ENCODE measurements around the gene PRICKLE2.

Gene PRICKLE2

DNA sequence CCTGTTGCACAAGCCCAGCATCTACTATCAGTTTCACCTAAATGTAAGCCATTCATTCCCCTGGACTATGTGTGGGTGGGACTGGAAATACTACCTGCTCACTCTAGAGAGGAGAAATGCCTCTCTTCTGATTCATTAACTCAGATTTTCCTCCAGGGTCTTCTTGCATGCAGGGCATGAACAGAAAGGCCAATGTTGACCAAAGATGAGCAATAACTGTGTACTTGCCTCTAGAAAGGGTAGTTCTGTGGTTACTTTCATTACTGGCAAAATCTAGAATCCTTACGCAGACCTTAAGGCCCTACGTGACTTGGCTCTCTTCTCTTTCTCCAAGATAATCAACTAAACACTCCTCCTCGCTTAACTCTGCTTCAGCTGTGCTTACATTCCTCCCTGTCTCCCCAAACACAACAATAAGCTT lies 120.6 kb downstream of the PRICKLE2 start:
- Histone ChIP-seq H3K4me3 (no peak overlapping the region), H3K27me3 (no peaks in the 10 kb centered on the region), H3K27ac (no peak overlapping the region), H3K9me3 (replicated peaks in 1 of 11) (no peaks in the 10 kb centered on the region), H4K20me1 (no peaks in the 10 kb centered on the region; a peak in 1 of 22 replicates), H3K4me2 (no peak overlapping the region), H3K36me3 (no peaks in the 10 kb centered on the region), H3K4me1 (peaks cover 0 to 6% (median 0%) of the 10 kb centered on the region in 10 experiments; a peak in 3 of 20 replicates), H3K9ac (no peak overlapping the region)
- TF ChIP-seq Cebpa-rat (IDR thresholded peaks at IDR 0.05) = no peak

DNA sequence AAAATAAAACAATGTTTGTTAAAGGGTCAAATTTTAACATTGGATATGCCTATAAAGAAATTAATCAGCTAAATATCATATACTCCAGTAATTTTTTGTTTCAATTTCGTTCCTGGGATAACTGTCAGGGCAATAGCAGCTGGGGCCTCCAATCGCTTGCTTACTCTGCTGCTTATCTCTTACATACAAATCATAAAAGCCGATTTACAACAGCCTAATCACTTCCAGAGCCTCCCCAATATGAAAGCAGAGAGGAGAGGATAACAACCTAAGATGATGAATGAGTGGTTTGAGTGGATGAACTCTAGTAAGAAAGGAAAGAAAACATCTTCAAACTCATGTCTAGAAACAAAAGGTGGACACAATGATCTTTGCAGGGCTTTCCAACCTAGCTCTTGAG lies 121.3 kb downstream of the PRICKLE2 start:
- Histone ChIP-seq H3K27me3 (no peaks in the 10 kb centered on the region), H3K27ac (no peak overlapping the region), H4K20me1 (no peaks in the 10 kb centered on the region; a peak in 1 of 22 replicates), H3K9me3 (replicated peaks in 1 of 11) (0 out of 22 replicates have a peak, but pooled peaks cover 0 to 4% (median 0%) of the 10 kb centered on the region in 11 experiments), H3K36me3 (peaks cover 0 to 6% (median 0%) of the 10 kb centered on the region in 11 experiments; a peak in 2 of 22 replicates), H3K9ac (no peak overlapping the region), H3K4me1 (peaks cover 0 to 7% (median 0%) of the 10 kb centered on the region in 10 experiments; a peak in 3 of 20 replicates), H3K4me3 (no peak overlapping the region), H3K4me2 (no peak overlapping the region)
- no peak for TF ChIP-seq Cebpa-rat (IDR thresholded peaks at IDR 0.05)

- TF ChIP-seq Cebpa-rat (IDR thresholded peaks at IDR 0.05) = 0 out of 22 replicates have a peak, but pooled peaks of 2 of the 11 experiments have one; percentile 16
- Histone ChIP-seq H3K4me1 (peaks cover 0 to 7% (median 0%) of the 10 kb centered on the region in 10 experiments; a peak in 3 of 20 replicates), H3K27ac (no peak overlapping the region)
These were observed 122.1 kb downstream of the PRICKLE2 start for GRCh38 chr3:64103131-64103530.

GRCh38 chr3:64102147-64102546 lies 123.1 kb downstream of the PRICKLE2 start:
- Histone ChIP-seq H3K27ac (no peak overlapping the region), H4K20me1 (no peaks in the 10 kb centered on the region; a peak in 1 of 22 replicates), H3K4me3 (no peak overlapping the region), H3K9me3 (replicated peaks in 1 of 11) (0 out of 22 replicates have a peak, but pooled peaks cover 0 to 5% (median 0%) of the 10 kb centered on the region in 11 experiments), H3K9ac (no peak overlapping the region), H3K4me2 (no peak overlapping the region), H3K36me3 (peaks cover 0 to 11% (median 0%) of the 10 kb centered on the region in 11 experiments; a peak in 2 of 22 replicates), H3K4me1 (peaks cover 0 to 7% (median 0%) of the 10 kb centered on the region in 10 experiments; a peak in 3 of 20 replicates), H3K27me3 (no peaks in the 10 kb centered on the region)
- TF ChIP-seq Cebpa-rat (IDR thresholded peaks at IDR 0.05) = no peak

More at GRCh38 chr3:64103131-64103530, 122.1 kb downstream of the PRICKLE2 start:
- H3K9me3 ChIP-seq (replicated peaks in 1 of 11) = 0 out of 22 replicates have a peak, but pooled peaks cover 0 to 5% (median 0%) of the 10 kb centered on the region in 11 experiments
- peaks cover 0 to 11% (median 0%) of the 10 kb centered on the region in 11 experiments; a peak in 2 of 22 replicates for H3K36me3 ChIP-seq
- H3K4me2 ChIP-seq = no peak overlapping the region
- H4K20me1 ChIP-seq = no peaks in the 10 kb centered on the region; a peak in 1 of 22 replicates
- H3K27me3 ChIP-seq = no peaks in the 10 kb centered on the region
- no peak overlapping the region for H3K9ac ChIP-seq
- H3K4me3 ChIP-seq = no peak overlapping the region

GRCh38 chr3:64099316-64099715 lies 126.0 kb downstream of the PRICKLE2 start:
- TF ChIP-seq Cebpa-rat (IDR thresholded peaks at IDR 0.05) = no peak
- peaks cover 0 to 16% (median 3%) of the 10 kb centered on the region in 10 experiments; a peak in 9 of 20 replicates for H3K4me1 ChIP-seq

DNA sequence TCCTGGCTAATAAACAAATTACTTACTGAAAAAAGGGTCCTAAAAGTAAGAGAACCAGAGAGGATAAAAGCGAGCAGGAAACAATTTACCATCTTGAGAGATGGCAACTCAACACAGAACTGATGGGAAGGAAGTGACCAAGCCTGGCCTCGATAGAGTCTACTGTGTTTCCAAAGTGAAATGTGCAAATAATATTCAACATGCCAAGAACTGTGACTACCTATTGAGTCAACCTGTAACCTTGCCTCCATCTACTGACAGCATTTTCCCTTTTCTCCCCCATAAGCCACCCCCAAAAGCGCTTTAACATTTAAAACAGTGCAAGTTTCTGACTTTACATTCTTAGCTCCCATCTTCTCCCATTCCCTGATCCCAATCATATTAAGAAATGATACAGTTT lies 126.6 kb downstream of the PRICKLE2 start:
- Histone ChIP-seq H3K9me3 (replicated peaks in 1 of 11) (0 out of 22 replicates have a peak, but pooled peaks cover 0 to 5% (median 0%) of the 10 kb centered on the region in 11 experiments), H3K4me2 (no peak overlapping the region), H3K9ac (no peak overlapping the region), H3K4me1 (peaks cover 0 to 16% (median 3%) of the 10 kb centered on the region in 10 experiments; a peak in 9 of 20 replicates), H4K20me1 (no peaks in the 10 kb centered on the region; a peak in 1 of 22 replicates), H3K4me3 (no peak overlapping the region), H3K27me3 (no peaks in the 10 kb centered on the region), H3K27ac (no peak overlapping the region), H3K36me3 (peaks cover 0 to 11% (median 0%) of the 10 kb centered on the region in 11 experiments; a peak in 2 of 22 replicates)
- TF ChIP-seq Cebpa-rat (IDR thresholded peaks at IDR 0.05) = no peak

More at GRCh38 chr3:64099316-64099715, 126.0 kb downstream of the PRICKLE2 start:
- H3K4me2 ChIP-seq = no peak overlapping the region
- no peak overlapping the region for H3K27ac ChIP-seq
- H3K4me3 ChIP-seq = no peak overlapping the region
- H3K27me3 ChIP-seq = no peaks in the 10 kb centered on the region
- H3K36me3 ChIP-seq = peaks cover 0 to 11% (median 0%) of the 10 kb centered on the region in 11 experiments; a peak in 2 of 22 replicates
- 0 out of 22 replicates have a peak, but pooled peaks cover 0 to 5% (median 0%) of the 10 kb centered on the region in 11 experiments for H3K9me3 ChIP-seq (replicated peaks in 1 of 11)
- no peaks in the 10 kb centered on the region; a peak in 1 of 22 replicates for H4K20me1 ChIP-seq
- H3K9ac ChIP-seq = no peak overlapping the region

DNA sequence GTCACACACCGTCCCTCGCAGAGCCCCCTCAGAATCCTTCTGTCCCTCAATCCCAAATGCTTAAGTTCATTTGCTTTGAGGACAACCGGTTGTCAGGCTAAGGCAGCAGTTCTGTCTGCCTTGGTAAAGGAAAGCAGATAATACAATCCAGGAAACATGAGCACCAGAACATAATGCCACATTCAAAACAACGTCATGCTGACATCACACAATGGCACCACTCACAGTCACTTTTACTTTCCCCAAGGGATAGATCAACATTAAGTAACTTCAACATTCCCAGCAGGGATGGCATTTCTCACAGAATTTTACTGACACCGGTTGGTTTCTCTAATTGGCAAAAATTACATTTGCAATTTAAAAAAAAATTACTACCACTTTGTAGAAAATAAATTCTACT lies 127.3 kb downstream of the PRICKLE2 start:
- no peaks in the 10 kb centered on the region for H3K27me3 ChIP-seq
- no peak overlapping the region for H3K4me3 ChIP-seq
- no peak overlapping the region for H3K4me2 ChIP-seq
- H3K9ac ChIP-seq = no peak overlapping the region
- no peak overlapping the region for H3K27ac ChIP-seq
- no peaks in the 10 kb centered on the region; a peak in 1 of 22 replicates for H4K20me1 ChIP-seq
- TF ChIP-seq Cebpa-rat (IDR thresholded peaks at IDR 0.05) = no peak
- peaks cover 0 to 11% (median 0%) of the 10 kb centered on the region in 11 experiments; a peak in 2 of 22 replicates for H3K36me3 ChIP-seq
- H3K9me3 ChIP-seq (replicated peaks in 1 of 11) = 0 out of 22 replicates have a peak, but pooled peaks cover 0 to 5% (median 0%) of the 10 kb centered on the region in 11 experiments
- peaks cover 0 to 16% (median 3%) of the 10 kb centered on the region in 10 experiments; a peak in 9 of 20 replicates for H3K4me1 ChIP-seq

DNA sequence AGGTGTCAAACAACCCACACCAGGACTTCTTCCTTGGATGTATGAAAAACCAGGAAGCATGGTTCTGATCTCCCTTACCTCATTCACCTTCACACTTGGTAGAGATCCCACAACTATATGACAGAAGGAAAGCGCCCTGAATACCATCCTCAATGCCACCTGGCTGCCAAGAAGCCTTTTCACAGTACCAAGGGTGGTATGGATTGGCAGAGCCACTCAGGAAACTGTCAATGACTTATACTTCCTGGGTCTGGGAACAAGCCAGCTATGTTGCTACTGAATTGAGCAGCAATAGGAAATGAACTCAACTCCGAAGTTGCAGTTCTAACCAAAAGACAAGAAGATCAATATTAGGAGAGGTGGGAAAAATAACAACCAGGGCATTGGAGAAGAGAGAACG lies 129.5 kb downstream of the PRICKLE2 start:
- H4K20me1 ChIP-seq = no peaks in the 10 kb centered on the region; a peak in 1 of 22 replicates
- no peak overlapping the region for H3K9ac ChIP-seq
- peaks cover 0 to 11% (median 0%) of the 10 kb centered on the region in 11 experiments; a peak in 2 of 22 replicates for H3K36me3 ChIP-seq
- no peak overlapping the region for H3K4me3 ChIP-seq
- H3K27me3 ChIP-seq = no peaks in the 10 kb centered on the region
- 0 out of 22 replicates have a peak, but pooled peaks cover 0 to 5% (median 0%) of the 10 kb centered on the region in 11 experiments for H3K9me3 ChIP-seq (replicated peaks in 1 of 11)
- no peak for TF ChIP-seq Cebpa-rat (IDR thresholded peaks at IDR 0.05)
- H3K4me2 ChIP-seq = peak overlapping the region in 5 of 11 experiments; percentile 10 to 44 (median 39); a peak in 8 of 22 replicates
- peaks cover 0 to 16% (median 3%) of the 10 kb centered on the region in 10 experiments; a peak in 9 of 20 replicates for H3K4me1 ChIP-seq
- no peak overlapping the region for H3K27ac ChIP-seq

DNA sequence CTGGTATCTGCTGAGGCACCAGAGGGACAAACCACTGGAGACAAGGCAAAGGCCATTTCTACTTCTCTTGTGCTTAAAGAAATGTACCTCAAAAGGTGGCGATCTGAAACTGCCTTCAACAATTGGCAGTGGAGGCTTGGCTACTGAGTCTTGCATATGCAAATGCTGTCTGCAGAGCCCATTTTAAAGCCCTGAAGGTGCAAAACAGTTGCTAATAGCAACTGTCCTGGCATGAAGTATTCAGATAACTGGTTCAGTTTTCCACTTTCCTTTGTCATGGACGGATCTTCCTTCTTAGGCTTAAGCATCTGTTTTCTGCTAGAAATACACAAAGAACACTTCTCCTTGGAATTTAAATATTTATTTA lies 130.6 kb downstream of the PRICKLE2 start:
- no peak overlapping the region for H3K27ac ChIP-seq
- peaks cover 0 to 11% (median 0%) of the 10 kb centered on the region in 11 experiments; a peak in 2 of 22 replicates for H3K36me3 ChIP-seq
- no peak overlapping the region for H3K4me2 ChIP-seq

More for the DNA sequence above, 130.6 kb downstream of the PRICKLE2 start:
- no peak overlapping the region for H3K9ac ChIP-seq
- peaks cover 0 to 11% (median under 1%) of the 10 kb centered on the region in 10 experiments; a peak in 9 of 20 replicates for H3K4me1 ChIP-seq
- no peaks in the 10 kb centered on the region; a peak in 1 of 22 replicates for H4K20me1 ChIP-seq
- no peak overlapping the region for H3K4me3 ChIP-seq
- no peak for TF ChIP-seq Cebpa-rat (IDR thresholded peaks at IDR 0.05)
- no peaks in the 10 kb centered on the region for H3K27me3 ChIP-seq
- 0 out of 22 replicates have a peak, but pooled peaks cover 0 to 5% (median 0%) of the 10 kb centered on the region in 11 experiments for H3K9me3 ChIP-seq (replicated peaks in 1 of 11)
